Right atrium auricular region (tissue), 2 donors: ENCODE data around the gene STK17A. TPM values are rescaled to one million over a fixed set of nuclear protein-coding genes. Genes with fewer than 3 reads are reported as not detected.

Experiments
- DNase-seq: peaks from one replicate; pipeline ENCODE4 v3.0.0-alpha.2; 2019; ENCODE audit warnings: low spot score
- H3K27ac ChIP-seq, 2 donors: fragments of 200-600 bp; sonication (generic); 1 replicate in 1 of 2; 2 replicates in 1 of 2; pipeline ENCODE4 v1.5.1; 2016 to 2019
- H3K27me3 ChIP-seq, 2 donors: fragments of 200-600 bp; sonication (generic); one replicate each; pipeline versions ENCODE4 v1.5.1 to v1.6.0; 2017 to 2019
- H3K36me3 ChIP-seq: fragments of 200-600 bp; sonication (generic); one replicate; pipeline ENCODE4 v1.5.1; 2016
- H3K4me1 ChIP-seq, 2 donors: fragments of 200-600 bp; sonication (generic); one replicate each; pipeline versions ENCODE4 v1.5.1 to v1.6.0; 2017 to 2019
- H3K4me3 ChIP-seq, 2 donors: fragments of 200-600 bp; sonication (generic); 1 replicate in 1 of 2; 2 replicates in 1 of 2; pipeline ENCODE4 v1.5.1; 2017 to 2019; ENCODE audit warnings: mild to moderate bottlenecking in 1 of 2, moderate library complexity in 1 of 2
- H3K9me3 ChIP-seq, 2 donors: fragments of 200-600 bp; sonication (generic); one replicate each; pipeline ENCODE4 v1.5.1; 2019
- total RNA-seq, 2 donors: library from RNA; depleted of rRNA; stranded (reverse); fragments of >200 nt; gene quantifications; one replicate each; pipeline ENCODE4 v1.1.0, GENCODE V29; 2016
- TF ChIP-seq, protein P1 (sequence below), 2 donors: fragments of 200-600 bp; sonication (generic); IDR thresholded peaks; one replicate each; pipeline ENCODE4 v1.5.1; 2019; ENCODE audit warnings: antibody characterized with exemption in 2 of 2

Gene STK17A
- total RNA-seq, 2 donors from 2014 or later = 15.6 to 25.9 TPM

DNA sequence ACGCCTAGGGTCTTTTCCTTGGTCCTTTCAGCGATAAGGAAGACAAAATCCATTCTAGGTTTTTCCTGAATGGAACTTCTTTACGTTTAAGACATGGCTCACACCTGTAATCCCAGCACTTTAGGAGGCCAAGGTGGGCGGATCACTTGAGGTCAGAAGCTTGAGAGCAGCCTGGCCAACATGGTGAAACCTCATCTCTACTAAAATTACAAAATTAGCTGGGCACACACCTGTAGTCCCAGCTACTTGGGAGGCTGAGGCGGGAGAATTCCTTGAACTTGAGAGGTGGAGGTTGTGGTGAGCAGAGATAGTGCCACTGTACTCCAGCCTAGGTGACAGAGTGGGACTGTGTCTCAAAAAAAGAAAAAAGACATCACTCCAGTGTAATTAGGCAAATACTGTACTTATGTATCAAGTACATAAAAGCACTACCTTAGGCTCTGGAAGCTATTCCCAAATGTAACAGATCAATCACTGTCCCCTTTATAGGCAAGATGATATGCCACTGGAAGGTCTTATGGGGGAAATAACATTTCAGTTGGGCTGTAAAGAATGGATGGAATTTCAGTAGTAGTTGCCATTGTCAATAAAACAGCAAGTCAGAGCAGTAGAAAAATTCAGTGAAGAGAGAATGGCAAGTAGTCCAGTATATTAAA is 5.7 kb downstream of the STK17A start:
- Histone ChIP-seq H3K4me3 (no peak overlapping the region), H3K27me3 (no peaks in the 10 kb centered on the region), H3K4me1 (peaks cover 0 to 28% of the 10 kb centered on the region in 2 donors), H3K9me3 (no peaks in the 10 kb centered on the region), H3K36me3 (no peaks in the 10 kb centered on the region), H3K27ac (no peak overlapping the region)
- DNase-seq = no peak
- TF ChIP-seq, protein P1, sequence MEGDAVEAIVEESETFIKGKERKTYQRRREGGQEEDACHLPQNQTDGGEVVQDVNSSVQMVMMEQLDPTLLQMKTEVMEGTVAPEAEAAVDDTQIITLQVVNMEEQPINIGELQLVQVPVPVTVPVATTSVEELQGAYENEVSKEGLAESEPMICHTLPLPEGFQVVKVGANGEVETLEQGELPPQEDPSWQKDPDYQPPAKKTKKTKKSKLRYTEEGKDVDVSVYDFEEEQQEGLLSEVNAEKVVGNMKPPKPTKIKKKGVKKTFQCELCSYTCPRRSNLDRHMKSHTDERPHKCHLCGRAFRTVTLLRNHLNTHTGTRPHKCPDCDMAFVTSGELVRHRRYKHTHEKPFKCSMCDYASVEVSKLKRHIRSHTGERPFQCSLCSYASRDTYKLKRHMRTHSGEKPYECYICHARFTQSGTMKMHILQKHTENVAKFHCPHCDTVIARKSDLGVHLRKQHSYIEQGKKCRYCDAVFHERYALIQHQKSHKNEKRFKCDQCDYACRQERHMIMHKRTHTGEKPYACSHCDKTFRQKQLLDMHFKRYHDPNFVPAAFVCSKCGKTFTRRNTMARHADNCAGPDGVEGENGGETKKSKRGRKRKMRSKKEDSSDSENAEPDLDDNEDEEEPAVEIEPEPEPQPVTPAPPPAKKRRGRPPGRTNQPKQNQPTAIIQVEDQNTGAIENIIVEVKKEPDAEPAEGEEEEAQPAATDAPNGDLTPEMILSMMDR (IDR thresholded peaks at IDR 0.05) = no peak

GRCh38 chr7:43589133-43589478 is 6.2 kb downstream of the STK17A start:
- H3K4me3 ChIP-seq = no peak overlapping the region
- no peaks in the 10 kb centered on the region for H3K9me3 ChIP-seq
- no peaks in the 10 kb centered on the region for H3K36me3 ChIP-seq
- no peak for DNase-seq
- H3K27me3 ChIP-seq = no peaks in the 10 kb centered on the region
- H3K27ac ChIP-seq = no peak overlapping the region
- peaks cover 0 to 26% of the 10 kb centered on the region in 2 donors for H3K4me1 ChIP-seq
- TF ChIP-seq, protein P1 (IDR thresholded peaks at IDR 0.05) = no peak

DNA sequence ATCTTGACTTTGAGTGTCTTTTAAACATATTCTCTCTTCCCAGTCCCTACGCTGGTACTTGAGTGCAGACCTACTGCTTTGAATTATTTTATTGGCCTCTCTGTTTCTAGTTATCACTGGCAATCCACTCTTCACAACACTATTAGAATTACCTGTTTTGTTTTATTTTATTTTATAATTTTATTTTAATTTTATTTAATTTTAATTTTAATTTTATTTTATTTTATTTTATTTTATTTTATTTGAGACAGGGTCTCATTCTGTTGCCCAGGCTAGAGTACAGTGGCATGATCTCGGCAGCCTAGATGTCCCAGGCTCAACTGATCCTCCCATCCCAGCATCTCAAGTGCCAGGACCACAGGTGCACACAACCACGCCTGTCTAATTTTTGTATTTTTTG is 6.8 kb downstream of the STK17A start:
- peaks cover 0 to 20% of the 10 kb centered on the region in 2 donors for H3K4me1 ChIP-seq
- H3K36me3 ChIP-seq = no peaks in the 10 kb centered on the region
- no peak overlapping the region for H3K27ac ChIP-seq
- TF ChIP-seq, protein P1 (IDR thresholded peaks at IDR 0.05) = no peak
- H3K9me3 ChIP-seq = no peaks in the 10 kb centered on the region
- no peak for DNase-seq
- no peaks in the 10 kb centered on the region for H3K27me3 ChIP-seq
- no peak overlapping the region for H3K4me3 ChIP-seq

DNA sequence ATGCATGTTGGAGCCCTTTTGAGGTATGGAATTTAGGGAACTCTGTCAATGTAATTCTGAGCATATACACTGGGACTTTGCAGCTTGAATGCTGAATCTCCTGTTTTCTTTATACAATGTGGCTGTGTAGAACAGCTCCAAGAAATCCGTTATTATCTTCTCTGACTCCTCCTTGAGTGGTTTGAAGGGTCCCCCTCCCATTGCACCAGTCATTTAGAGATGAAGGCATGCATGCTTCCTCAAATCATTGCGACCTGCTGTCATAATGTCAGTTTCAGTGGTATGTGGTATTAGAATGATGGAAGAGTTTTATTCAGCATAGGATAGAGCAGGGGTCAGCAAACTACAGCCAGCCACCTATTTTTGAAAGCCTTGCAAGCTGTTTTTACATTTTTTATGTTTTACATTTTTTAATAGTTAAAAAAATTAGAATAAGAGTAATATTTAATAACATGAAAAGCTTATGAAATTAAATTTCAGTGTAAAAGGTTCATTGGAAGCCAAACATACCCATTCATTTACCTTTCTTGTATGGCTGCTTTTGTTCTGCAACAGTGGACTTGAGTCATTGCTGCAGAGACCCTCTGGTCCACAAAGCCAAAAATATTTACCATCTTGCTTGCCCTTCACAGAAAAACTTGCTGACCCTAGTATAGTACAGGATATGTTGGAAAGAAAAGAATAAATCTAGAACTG is 8.1 kb downstream of the STK17A start:
- H3K27me3 ChIP-seq = no peaks in the 10 kb centered on the region
- H3K4me1 ChIP-seq = peaks cover 0 to 7% of the 10 kb centered on the region in 2 donors
- TF ChIP-seq, protein P1 (IDR thresholded peaks at IDR 0.05) = no peak
- H3K9me3 ChIP-seq = no peaks in the 10 kb centered on the region
- H3K27ac ChIP-seq = no peak overlapping the region
- H3K36me3 ChIP-seq = peaks cover 3% of the 10 kb centered on the region
- no peak for DNase-seq
- no peak overlapping the region for H3K4me3 ChIP-seq

GRCh38 chr7:43591558-43592180 is 8.8 kb downstream of the STK17A start:
- no peaks in the 10 kb centered on the region for H3K27me3 ChIP-seq
- no peak overlapping the region for H3K27ac ChIP-seq
- H3K4me1 ChIP-seq = peaks cover 0 to 6% of the 10 kb centered on the region in 2 donors
- no peaks in the 10 kb centered on the region for H3K9me3 ChIP-seq
- TF ChIP-seq, protein P1 (IDR thresholded peaks at IDR 0.05) = no peak
- no peak for DNase-seq
- H3K4me3 ChIP-seq = no peak overlapping the region
- H3K36me3 ChIP-seq = peaks cover 10% of the 10 kb centered on the region
